ENCODE results near the gene CACHD1.

Gene CACHD1

DNA sequence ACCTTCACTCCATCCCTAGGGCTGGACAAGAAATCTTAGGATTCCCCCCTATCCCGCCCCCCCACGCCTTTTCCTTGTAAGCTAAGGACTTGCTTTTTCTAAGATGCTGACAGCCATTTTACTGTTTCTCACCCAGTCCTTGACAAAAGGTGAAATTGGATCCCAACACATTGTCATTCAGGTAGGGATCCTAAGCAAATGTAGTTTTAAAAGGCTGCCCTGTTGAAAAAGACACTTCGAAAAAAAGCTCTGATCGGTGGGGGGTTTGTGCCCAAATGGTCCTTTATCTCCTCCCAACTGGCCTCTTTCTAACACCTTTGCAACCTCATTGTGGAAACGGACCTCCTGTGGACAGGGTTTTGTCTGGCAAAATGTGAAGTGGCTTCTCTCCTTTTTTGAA is 2.9 kb downstream of the CACHD1 start:
- no peak for DNase-seq (ENCODE audit: low read depth in 1 of 2, low spot score in 1 of 2)

DNA sequence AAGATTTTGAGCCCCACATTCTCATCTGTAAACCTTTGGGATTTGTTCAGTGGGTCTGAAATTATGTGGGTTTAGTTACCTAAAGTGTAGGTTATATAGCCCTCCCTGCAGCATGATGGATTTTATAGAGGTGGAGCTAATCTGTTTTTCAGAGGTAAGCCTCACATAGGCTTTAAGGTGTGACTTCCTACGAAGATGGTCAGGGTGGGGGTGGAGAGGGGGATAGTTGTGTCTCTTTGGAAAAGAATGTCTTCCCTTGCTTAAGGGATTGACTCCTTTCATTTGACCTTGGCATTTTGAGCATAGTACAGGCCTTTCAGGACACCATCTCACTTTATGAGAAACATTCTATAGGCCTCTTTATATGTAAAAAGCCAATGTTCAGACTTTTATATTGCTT is 3.4 kb downstream of the CACHD1 start:
- no peak for DNase-seq (ENCODE audit: low read depth in 1 of 2, low spot score in 1 of 2)

DNA sequence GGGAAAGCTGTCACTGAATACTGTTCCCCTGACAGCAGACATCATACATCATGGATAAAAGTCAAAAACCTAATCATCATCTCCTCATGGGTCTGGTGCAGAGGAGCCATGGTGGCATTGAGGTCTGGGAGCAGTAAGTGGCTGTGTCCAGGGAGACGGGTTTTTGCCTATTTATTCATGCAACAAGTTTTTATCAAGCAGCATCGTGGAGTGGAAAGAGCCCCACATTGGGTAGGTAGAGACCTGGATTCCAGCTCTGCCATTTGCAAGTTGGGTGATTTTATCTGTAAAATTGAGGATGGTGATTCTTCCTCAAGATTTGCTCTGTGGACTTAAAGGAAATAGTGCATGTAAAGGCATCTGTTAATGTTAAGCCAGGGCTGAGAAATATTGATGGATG is 4.2 kb downstream of the CACHD1 start:
- no peak for DNase-seq (ENCODE audit: low read depth in 1 of 2, low spot score in 1 of 2)

DNA sequence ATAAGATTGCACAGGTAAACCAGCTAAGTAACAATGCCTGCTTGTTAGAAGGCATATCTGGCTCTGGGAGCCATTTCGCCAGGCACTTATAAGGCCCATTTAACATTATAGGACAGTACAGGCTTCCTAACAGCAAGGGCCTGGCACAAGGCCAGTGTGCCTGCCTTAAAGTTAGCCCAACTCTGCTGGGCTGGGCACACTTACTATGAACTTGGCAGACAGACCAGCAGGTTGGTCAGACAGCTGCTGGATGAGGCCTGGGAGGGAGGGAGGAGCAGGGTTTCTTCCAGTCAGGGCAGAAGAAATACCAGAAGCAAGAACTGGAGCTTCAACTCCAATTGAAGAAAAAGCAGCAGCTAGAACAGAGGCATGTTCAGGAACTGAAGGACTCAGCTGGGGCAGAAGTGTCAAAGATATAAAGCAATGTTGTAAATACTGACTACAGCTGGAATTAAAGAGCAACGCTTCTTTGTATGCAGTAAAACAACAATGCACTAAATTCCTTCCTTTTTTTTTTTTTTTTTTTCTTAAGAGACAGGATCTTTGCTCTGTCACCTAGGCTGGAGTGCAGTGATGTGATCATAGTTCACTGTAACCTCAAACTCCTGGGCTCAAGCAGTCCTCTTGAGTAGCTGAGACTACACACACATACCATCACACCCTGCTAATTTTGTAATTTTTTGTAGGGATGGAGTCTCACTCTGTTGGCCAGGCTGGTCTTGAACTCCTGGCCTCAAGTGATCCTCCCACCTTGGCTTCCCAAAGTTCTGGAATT is 4.9 kb downstream of the CACHD1 start:
- DNase-seq (ENCODE audit: low read depth in 1 of 2, low spot score in 1 of 2), result no peak

- no peak for DNase-seq (ENCODE audit: low read depth in 1 of 2, low spot score in 1 of 2)
These were observed 6.5 kb downstream of the CACHD1 start for GRCh38 chr1:64476251-64476952.

DNA sequence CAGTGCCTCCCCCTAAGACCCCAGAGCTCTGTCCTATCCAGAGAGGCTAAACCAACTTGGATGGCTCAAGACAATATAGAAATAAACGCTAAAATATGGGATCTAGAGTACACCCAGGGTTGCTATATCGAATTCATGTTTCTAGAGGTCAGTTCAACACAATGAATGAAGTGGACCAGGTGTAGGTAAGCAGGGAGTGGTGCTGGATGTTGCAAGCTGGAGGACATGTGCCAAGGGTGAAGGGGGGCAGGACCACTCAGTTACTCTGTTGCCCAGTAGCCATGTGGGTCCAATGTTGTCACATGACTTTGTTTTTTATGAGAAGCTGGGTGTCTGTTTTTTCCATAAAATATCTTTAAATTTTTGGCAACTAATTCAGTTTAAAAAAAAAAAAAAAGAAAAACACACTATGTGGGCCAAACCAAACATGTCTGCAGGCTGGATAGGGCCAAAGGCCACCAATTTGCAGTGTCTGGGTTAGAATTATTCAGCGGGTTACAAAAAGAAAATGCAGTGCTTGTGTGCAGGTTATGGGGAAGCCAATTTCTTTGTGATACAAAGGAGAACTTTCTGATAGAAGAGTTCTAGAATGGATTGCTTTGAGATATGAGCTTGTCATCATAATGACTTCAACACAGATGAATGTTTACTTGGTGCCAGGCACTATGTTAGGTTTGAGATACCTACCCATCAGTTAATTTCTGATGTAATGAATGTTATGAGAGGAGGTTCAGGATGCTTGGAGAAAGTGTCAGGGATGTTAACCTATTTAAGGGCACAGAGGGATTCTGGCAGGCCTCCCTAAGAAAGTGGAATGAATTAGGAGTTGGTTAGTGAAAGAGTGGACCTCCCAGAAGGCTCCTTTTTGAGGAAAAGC is 8.9 kb downstream of the CACHD1 start:
- no peak for DNase-seq (ENCODE audit: low read depth in 1 of 2, low spot score in 1 of 2)

DNA sequence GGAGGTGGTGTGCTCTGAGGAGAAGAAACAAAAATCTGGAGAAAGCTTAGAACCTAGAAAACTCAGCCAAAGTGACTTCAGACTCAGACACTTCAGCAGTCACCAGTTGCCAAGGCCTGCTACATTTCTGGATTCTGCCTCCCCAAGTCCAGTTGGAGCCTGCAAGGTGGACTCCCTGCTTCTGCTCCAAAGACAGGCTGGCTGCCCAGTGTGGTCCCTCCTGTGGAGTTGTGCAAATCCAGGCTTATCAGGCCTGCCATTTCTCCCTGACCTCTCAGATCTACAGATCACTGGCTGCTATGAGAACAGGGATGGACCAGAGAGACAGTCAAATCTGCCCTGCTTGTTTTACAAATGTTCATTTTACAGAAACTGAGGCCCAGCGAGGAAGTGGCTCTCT is 9.9 kb downstream of the CACHD1 start:
- no peak for DNase-seq (ENCODE audit: low read depth in 1 of 2, low spot score in 1 of 2)

GRCh38 chr1:64480999-64481772 is 11.3 kb downstream of the CACHD1 start:
- DNase-seq (ENCODE audit: low read depth in 1 of 2, low spot score in 1 of 2), result no peak

DNA sequence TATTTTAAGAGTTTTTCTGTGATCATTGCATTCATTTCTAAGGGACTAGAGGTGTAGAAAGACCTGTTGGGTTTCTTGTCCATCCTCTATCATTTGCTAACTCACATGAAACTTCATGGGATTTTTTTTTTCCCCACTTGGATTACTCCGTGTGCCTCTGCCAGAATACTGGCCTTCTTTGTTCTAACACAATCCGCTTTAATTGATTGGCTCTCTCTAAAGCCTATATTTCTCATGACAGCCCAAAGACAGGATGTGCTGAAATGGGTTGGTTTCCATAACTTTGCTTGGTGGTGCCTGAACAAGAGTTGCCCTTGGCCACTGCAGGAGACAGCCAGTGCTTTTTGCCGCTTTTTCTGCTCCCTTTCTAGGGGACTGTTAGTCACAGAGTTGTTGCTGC is 12.2 kb downstream of the CACHD1 start:
- DNase-seq (ENCODE audit: low read depth in 1 of 2, low spot score in 1 of 2), result no peak

- no peak for DNase-seq (ENCODE audit: low read depth in 1 of 2, low spot score in 1 of 2)
These were observed 12.8 kb downstream of the CACHD1 start for GRCh38 chr1:64482720-64483119.

GRCh38 chr1:64483731-64484414 is 13.9 kb downstream of the CACHD1 start:
- DNase-seq (ENCODE audit: low read depth in 1 of 2, low spot score in 1 of 2), result no peak

- no peak for DNase-seq (ENCODE audit: low read depth in 1 of 2, low spot score in 1 of 2)
These were observed 14.7 kb downstream of the CACHD1 start for GRCh38 chr1:64484651-64485050.

DNA sequence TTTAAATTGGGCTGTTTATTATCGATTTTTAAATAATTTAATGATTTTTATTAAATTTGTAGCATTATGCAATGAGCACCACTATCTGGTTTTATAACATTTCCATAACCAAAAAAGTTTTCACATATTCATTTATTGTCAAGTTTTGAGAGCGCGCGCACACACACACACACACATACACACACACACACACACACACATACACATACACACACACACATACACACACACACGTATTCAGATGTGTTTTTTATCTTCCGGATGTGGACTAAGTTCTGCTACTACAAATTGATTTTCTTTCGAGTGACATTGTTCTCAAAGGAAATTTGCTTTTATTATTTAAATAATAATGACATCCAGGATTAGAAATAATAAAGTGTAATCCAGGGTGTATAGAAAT is 16.3 kb downstream of the CACHD1 start:
- DNase-seq (ENCODE audit: low read depth in 1 of 2, low spot score in 1 of 2), result no peak

DNA sequence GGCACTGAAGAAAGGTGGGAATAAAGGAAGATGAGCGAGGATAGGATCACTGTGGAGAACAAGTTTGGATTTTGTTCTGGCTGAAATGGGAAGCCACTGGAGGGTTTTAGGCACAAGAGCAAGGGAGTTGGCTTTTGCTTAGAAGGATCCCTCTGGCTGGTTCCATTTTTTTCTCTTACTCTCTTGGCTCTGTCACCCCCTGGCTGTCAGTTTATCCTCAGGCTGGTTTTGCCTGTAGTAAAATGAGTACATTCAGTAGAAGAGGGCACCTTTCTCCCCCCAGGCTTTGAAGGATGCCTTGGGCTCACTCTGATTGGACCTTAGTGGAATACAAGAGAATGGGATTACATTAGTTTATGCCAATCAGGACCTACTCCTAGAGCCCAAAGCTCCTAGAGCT is 17.1 kb downstream of the CACHD1 start:
- DNase-seq (ENCODE audit: low read depth in 1 of 2, low spot score in 1 of 2), result no peak

DNA sequence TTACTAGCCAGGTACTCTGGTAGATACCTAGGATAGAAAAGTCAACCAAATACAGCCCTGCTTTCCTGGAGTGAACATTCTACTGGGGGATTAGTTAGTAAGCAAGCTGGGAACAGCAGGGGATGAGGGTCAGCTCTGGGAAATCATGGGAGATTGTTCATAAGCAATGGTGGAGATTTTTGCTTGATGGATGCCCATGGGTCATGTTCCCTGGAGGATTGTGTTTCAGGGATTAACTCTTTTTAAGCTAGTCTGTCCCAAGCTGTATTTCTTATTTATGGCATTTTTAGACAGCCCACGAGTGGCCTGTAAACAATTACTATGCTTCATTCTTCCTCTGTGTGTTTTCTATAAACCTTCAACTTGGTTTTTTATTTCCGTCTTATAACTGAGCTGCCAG is 18.9 kb downstream of the CACHD1 start:
- DNase-seq (ENCODE audit: low read depth in 1 of 2, low spot score in 1 of 2), result no peak

- DNase-seq (ENCODE audit: low read depth in 1 of 2, low spot score in 1 of 2), result no peak
These were observed 19.8 kb downstream of the CACHD1 start for GRCh38 chr1:64489707-64490106.

DNA sequence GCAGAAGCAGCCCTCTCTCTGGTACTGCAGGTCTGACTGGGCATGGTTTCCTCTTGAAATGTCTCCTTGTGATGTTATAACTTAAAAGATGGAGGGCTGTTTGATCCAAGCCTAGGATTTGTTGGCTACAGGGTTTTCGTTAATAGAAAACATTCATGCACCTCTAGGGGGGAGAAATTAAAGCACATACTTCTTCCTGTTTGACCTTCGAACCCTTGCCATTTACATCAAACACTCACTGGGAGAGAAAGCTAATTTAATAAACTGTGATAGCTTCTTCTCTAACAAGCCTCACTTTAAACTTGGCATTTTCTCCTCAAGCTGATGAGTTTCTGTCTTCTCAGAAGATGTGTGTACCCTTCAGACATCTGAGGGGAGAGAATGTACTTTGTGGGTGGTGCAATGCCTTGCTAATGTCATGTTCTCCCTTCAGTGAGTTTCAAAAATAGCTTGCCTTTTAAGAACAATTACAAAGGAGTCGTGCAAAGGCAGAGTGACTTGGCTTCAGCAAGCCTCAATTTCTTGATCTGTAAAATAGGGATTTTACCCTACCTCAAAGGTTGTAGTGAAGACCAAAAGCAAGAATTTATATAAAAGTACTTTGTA is 20.4 kb downstream of the CACHD1 start:
- DNase-seq (ENCODE audit: low read depth in 1 of 2, low spot score in 1 of 2), result no peak

GRCh38 chr1:64492424-64492823 is 22.5 kb downstream of the CACHD1 start:
- no peak for DNase-seq (ENCODE audit: low read depth in 1 of 2, low spot score in 1 of 2)

- no peak for DNase-seq (ENCODE audit: low read depth in 1 of 2, low spot score in 1 of 2)
These were observed 23.9 kb downstream of the CACHD1 start for GRCh38 chr1:64493831-64494230.

DNA sequence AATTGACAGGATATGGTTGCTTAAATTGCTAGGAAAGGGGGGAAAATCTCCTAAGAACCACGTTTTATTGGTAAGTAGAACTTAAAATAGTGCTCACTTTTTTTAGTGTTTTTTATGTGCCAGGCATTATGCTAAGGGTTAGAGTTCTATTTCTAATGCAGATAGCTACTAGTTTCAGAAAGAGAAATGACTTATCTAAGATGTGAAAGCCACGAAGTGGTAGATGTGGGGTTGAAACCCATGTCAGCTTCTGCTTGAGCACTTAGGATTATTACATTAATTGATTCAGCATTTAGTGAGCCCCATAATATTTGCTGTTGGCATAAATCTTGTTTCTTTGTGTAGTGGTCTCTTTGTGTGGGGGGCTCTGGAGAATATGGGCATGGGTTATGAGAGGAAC is 24.7 kb downstream of the CACHD1 start:
- DNase-seq (ENCODE audit: low read depth in 1 of 2, low spot score in 1 of 2), result no peak
